IPS-18c (cell line): ENCODE measurements around the gene PHC1.
"Not testable (repeated sequence)": the region's sequence is repeated elsewhere in the genome, so short reads cannot be mapped to it uniquely, and the experiment has no call there.

Experiments
- H3K4me3 ChIP-seq: 2 replicates; pipeline ENCODE4 v1.7.0; 2013; ENCODE audit warnings: low read depth, mild to moderate bottlenecking, low read length, moderate library complexity; ENCODE audit not compliant: insufficient read depth
- H3K9me3 ChIP-seq: one replicate; pipeline ENCODE4 v1.6.1; 2013; ENCODE audit warnings: mild to moderate bottlenecking, low read length, moderate library complexity; ENCODE audit not compliant: control insufficient read depth, insufficient read depth

The PHC1 gene

GRCh38 chr12:8914033-8914715 is at the start of gene PHC1:
Gene PHC1, plus strand, starts transcription at chr12:8914509. Its CDS starts 3,169 bp downstream, at chr12:8917678.
- H3K9me3 ChIP-seq, result not testable (repeated sequence)
- peak within 1 kb of the TSS; percentile 82 for H3K4me3 ChIP-seq

DNA sequence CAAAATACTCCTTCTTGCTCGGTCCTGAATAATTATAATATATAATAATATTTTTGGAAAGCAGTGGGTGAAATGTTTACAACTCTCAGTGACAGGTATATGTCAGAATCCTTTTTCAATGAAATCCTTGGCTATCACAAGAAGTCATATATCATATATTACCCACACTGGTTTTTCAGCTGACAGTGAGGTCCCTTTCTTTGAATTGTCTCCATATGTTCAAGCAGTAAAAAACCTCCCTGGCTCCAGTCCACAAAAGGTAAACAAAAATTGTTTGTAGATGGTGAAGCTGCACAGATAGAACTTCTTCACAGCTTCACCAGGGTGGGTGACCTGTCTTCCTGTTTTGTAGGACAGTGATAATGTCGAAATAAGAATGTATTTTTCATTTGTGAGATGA is 47.9 kb upstream of the PHC1 start:
- Histone ChIP-seq H3K4me3 (no peak overlapping the region), H3K9me3 (no peaks in the 10 kb centered on the region)

DNA sequence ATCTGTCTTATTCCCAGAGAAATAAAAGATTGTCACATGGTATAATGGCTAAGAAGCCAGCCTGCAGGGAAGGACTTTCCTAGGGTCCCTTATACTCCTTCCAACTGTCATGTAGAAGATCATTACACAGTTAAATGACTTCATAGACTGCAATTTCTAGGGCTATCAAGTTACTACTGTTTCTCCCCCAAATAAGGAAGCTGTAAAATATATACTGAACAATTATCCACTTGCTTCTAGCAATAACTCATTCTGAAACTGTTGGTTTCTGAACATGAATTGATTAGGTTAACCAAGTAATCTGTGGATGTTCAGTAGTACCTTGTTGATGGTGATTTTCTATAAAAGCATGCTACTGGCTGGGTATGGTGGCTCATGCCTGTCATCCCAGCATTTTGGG is 47.3 kb upstream of the PHC1 start:
- Histone ChIP-seq H3K9me3 (no peaks in the 10 kb centered on the region), H3K4me3 (no peak overlapping the region)

DNA sequence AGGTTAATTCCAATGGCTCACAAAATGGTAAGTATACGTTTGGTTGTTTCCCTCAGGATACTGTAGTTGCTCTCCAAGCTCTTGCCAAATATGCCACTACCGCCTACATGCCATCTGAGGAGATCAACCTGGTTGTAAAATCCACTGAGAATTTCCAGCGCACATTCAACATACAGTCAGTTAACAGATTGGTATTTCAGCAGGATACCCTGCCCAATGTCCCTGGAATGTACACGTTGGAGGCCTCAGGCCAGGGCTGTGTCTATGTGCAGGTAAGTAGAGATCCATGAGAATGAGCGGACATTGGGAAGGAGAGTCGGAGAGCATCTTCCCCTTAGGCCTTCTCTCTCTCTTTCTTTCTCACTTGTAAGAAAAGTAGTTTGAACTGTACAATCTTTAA is 46.5 kb upstream of the PHC1 start:
- Histone ChIP-seq H3K4me3 (no peak overlapping the region), H3K9me3 (no peaks in the 10 kb centered on the region)

DNA sequence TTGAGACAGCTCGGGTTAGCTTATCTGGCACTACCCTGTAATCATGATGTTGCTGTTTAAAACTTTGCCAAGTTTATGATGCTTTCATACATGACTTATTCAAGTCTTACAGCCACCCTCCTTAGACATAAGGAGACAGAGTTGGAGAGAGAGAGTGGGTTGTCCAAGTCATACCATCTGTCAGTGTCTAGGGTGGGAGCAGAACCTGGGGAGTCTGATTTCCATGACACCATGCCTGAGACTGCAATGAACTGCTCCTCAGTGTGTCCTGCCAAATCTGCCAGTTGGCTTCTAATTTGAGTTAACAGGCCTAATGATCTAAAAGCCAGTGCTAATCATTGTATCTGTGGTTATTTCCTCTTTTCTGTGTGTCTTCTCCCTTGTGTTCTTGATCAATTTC is 43.7 kb upstream of the PHC1 start:
- Histone ChIP-seq H3K4me3 (no peak overlapping the region), H3K9me3 (no peaks in the 10 kb centered on the region)

DNA sequence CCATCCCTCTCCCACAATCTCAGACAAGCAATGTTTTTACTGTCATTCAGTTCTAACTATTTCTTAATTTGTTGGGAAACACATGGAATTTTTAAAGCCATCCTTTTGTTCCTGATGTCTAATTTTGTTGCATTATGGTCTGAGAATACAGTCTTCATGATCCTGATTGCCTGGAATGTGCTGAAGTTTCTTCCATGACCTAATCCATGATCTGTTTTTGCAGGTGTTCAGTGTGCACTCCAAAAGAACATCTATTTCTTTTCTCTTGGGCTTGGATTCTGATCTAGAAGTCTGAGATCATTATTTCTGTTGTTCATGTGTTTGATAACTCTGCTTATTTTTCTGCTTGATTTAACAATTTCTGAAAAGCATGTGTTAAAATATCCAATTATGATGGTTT is 43.2 kb upstream of the PHC1 start:
- Histone ChIP-seq H3K9me3 (no peaks in the 10 kb centered on the region), H3K4me3 (no peak overlapping the region)

DNA sequence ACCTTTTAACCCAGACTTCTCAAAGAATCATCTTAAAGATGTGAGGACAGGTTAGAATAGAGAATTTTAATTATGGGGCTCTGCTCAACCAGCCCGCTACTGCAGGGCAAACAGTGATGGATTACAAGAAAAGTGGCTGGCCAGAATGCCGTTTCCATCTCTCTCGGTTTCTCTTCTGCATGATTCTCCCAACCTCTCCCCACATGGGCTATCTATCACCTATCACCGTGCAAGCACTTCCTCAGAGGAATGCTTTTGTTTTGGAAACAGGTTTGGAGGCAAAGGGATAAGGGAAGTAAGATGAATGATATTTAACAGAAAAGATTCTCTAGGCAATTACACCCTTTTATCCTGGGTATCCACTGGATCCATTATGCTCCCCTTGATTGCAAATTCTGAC is 37.4 kb upstream of the PHC1 start:
- Histone ChIP-seq H3K4me3 (no peak overlapping the region), H3K9me3 (no peaks in the 10 kb centered on the region)

GRCh38 chr12:8886502-8887284 is 27.6 kb upstream of the PHC1 start:
- H3K9me3 ChIP-seq, result peaks cover 2% of the 10 kb centered on the region
- no peak overlapping the region for H3K4me3 ChIP-seq

GRCh38 chr12:8887285-8887715 is 27.0 kb upstream of the PHC1 start:
- Histone ChIP-seq H3K4me3 (no peak overlapping the region), H3K9me3 (no peaks in the 10 kb centered on the region)

DNA sequence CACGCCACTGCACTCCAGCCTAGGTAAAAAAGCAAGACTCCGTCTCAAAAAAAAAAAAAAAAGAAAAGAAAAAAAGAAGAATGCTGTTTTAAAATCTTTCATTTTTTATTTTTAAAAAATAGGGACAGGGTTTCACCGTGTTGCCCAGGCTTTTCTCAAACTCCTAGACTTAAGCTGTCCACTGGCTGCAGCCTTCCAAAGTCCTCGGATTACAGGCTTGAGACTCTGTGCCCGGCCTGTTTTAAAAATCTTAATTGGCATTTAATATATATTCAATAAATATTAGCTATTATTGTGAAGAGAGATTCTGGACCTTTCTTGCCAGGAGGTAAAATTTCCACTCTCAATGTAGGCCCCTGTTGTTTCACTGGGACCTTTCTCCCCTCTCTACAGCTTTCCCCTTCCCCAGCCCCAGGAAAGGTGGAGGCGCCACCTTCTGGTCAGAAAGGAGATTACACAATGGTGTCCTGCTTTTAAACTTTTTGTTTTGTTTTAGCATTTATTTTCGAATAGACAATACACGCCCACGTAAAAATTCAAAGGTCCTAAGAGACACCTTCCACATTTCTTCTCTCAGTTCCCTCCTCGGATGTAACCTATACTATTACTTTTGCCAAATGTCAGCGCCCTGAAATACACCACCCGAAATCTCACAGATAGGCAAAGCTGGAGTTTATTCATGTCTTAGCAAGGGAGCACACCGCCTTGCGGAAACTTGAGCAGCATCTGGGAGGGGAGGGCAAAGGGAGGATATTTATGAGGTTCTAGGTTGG is 23.8 kb upstream of the PHC1 start:
- H3K9me3 ChIP-seq, result no peaks in the 10 kb centered on the region
- H3K4me3 ChIP-seq, result no peak overlapping the region; the same call in 1 of the 2 replicates

DNA sequence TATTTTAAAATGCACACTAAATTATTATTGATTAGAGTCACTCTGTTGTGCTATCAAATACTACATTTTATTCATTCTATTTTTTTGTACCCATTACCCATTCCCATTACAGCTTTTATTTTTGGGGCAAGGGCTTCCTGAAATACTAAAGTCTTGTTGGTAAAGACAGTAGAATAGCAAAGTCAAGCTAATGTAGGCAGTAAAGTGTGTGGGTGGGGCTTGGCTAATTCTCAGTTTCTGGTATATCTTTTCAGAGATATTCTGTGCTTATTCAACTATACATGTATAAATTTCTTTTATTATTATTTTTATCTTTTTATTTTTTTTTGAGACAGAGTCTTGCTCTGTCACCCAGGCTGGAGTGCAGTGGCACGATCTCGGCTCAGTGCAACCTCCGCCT is 22.3 kb upstream of the PHC1 start:
- Histone ChIP-seq H3K4me3 (no peak overlapping the region), H3K9me3 (no peaks in the 10 kb centered on the region)

- no peaks in the 10 kb centered on the region for H3K9me3 ChIP-seq
- no peak overlapping the region for H3K4me3 ChIP-seq
Observed at GRCh38 chr12:8894378-8894777, 19.9 kb upstream of the PHC1 start.

DNA sequence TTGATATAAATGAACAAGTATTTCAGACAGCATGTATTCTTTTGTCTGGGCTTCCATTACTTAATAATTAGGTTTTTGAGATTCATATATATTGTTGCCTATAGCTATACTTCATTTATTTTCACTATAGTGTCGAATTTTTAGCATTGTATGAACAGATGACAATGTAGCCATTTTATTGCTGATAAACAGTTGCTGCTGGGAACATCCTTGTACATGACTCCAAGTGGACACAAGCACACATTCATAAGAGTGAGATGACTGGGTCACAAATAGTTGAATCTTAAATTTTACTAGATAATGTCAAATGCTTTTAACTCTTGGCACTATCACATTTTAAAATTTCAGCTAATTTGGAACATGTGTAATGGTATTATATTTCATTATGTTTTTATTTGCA is 19.3 kb upstream of the PHC1 start:
- Histone ChIP-seq H3K4me3 (no peak overlapping the region), H3K9me3 (no peaks in the 10 kb centered on the region)

DNA sequence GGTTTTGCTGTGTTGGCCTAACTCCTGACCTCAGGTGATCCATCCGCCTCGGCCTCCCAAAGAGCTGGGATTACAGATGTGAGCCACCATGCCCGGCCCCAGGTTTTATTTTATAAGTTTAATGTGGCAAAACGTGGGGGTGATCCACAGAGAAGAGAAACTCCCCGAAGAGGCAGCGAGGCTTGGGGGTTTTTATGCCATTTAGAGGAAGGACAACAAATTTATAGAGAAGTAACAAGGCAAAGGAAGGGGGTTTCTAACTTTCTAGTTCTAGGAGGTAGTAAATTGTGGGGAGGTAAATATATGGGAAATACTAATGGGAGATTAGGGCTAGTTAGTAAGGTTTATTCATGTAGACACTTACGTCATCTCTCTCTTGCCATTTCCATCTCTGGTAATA is 17.2 kb upstream of the PHC1 start:
- Histone ChIP-seq H3K9me3 (no peaks in the 10 kb centered on the region), H3K4me3 (no peak overlapping the region)

DNA sequence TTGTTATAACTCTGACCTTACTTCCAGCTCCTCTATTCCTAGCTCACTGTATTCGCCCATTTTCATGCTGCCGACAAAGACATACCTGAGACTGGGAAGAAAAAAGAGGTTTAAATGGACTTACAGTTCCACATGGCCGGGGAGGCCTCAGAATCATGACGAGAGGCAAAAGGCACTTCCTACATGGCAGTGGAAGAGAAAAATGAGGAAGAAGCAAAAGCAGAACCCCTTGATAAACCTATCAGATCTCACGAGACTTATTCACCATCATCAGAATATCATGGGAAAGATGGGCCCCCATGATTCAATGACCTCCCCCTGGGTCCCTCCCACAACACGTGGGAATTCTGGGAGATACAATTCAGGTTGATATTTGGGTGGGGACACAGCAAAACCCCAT is 14.5 kb upstream of the PHC1 start:
- H3K9me3 ChIP-seq, result peaks cover 3% of the 10 kb centered on the region

GRCh38 chr12:8902703-8903102 is 11.6 kb upstream of the PHC1 start:
- not testable (repeated sequence) for H3K4me3 ChIP-seq, H3K9me3 ChIP-seq

More for the DNA sequence above, 14.5 kb upstream of the PHC1 start:
- H3K4me3 ChIP-seq, result no peak overlapping the region

DNA sequence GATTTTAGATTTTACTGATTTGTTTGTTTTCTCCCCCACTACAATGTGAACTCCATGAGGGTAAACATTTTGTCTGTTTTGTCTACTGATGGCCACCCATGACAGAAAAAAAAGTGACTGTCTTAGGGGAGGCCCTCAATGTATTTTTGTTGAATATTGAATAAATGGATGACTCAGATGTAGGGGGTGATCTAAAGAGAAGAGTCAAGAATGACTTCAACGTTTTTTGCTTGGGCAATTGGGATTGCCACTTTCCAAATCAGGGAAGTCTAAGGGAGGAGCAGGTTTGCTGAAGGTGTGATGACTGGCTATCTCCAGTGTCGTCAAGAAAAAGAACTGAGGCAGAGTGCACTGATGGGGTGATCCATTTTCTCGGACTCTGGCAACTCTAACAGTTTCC is 10.7 kb upstream of the PHC1 start:
- peaks cover 3% of the 10 kb centered on the region for H3K9me3 ChIP-seq
- H3K4me3 ChIP-seq, result no peak overlapping the region

- no peak overlapping the region for H3K4me3 ChIP-seq
- peaks cover 3% of the 10 kb centered on the region for H3K9me3 ChIP-seq
Observed at GRCh38 chr12:8904665-8905064, 9.6 kb upstream of the PHC1 start.
